Lung (tissue), 12 donors: ENCODE data around the gene ADAM12. TPM values are rescaled to one million over a fixed set of nuclear protein-coding genes. Genes with fewer than 3 reads are reported as not detected.

Source experiments
- ATAC-seq: fragments of 200-7000 bp; cut with Tn5 transposase; one replicate; pipeline ENCODE4 v1.9.1; 2020; ENCODE audit warnings: moderate number of reproducible peaks; ENCODE audit not compliant: insufficient read depth, low FRiP score
- DNase-seq, 3 donors: peaks; one replicate each; pipeline ENCODE4 v3.0.0-alpha.2; 2013 to 2017
- H3K27ac ChIP-seq, 2 donors: one replicate each; pipeline ENCODE4 v1.5.1; 2013; ENCODE audit warnings: mild to moderate bottlenecking in 2 of 2, moderate library complexity in 2 of 2, control low read depth in 1 of 2, inconsistent platforms in 1 of 2, low read depth in 1 of 2, low read length in 1 of 2
- H3K27me3 ChIP-seq, 3 donors: one replicate each; pipeline ENCODE4 v1.5.1; 2013; ENCODE audit warnings: low read length in 2 of 3; ENCODE audit not compliant: control insufficient read depth in 3 of 3, insufficient read depth in 3 of 3
- H3K36me3 ChIP-seq, 4 donors: one replicate each; pipeline ENCODE4 v1.5.1; 2013; ENCODE audit warnings: low read length in 4 of 4, mild to moderate bottlenecking in 1 of 4, moderate library complexity in 1 of 4; ENCODE audit not compliant: control insufficient read depth in 4 of 4, insufficient read depth in 4 of 4
- H3K4me1 ChIP-seq, 5 donors: one replicate each; pipeline ENCODE4 v1.5.1; 2013; ENCODE audit warnings: low read length in 5 of 5, mild to moderate bottlenecking in 2 of 5, moderate library complexity in 1 of 5; ENCODE audit not compliant: control insufficient read depth in 5 of 5, insufficient read depth in 5 of 5
- H3K4me3 ChIP-seq: one replicate; pipeline ENCODE4 v1.5.1; 2013; ENCODE audit warnings: mild to moderate bottlenecking, control low read depth, moderate library complexity
- H3K9ac ChIP-seq, 2 donors: one replicate each; pipeline ENCODE4 v1.5.1; 2013; ENCODE audit warnings: low read length in 2 of 2, control low read depth in 1 of 2; ENCODE audit not compliant: insufficient read depth in 1 of 2
- H3K9me3 ChIP-seq, 4 donors: one replicate each; pipeline ENCODE4 v1.5.1; 2013; ENCODE audit warnings: low read length in 3 of 4, mild to moderate bottlenecking in 1 of 4, moderate library complexity in 1 of 4; ENCODE audit not compliant: control insufficient read depth in 4 of 4, insufficient read depth in 3 of 4
- WGBS, 2 donors: extraction: QIAGEN DNeasy Blood & Tissue Kit; methylation state at CpG; one replicate each; pipeline ENCODE4 v1.1.7; 2013; 5-methylcytosine and 5-hydroxymethylcytosine counted together
- polyA plus RNA-seq, 2 donors: library from polyadenylated mRNA; stranded (reverse); fragments of 200-250 nt; gene quantifications; one replicate each; pipeline ENCODE4 v1.2.1, GENCODE V29; 2013
- total RNA-seq, 2 donors: library from RNA; depleted of rRNA in 1 of 2; stranded (reverse); fragments of >200 nt in 1 of 2; gene quantifications; one replicate each; pipeline ENCODE4 v1.2.1, GENCODE V29; 2014 to 2021
- TF ChIP-seq, protein P1 (sequence below): IDR thresholded peaks from 2 replicates; pipeline ENCODE4 v1.5.1; 2012; ENCODE audit warnings: mild to moderate bottlenecking; ENCODE audit errors: control extremely low read depth, extremely low read depth
- donor health status: control.
- donor health status: control.
- donor health status: Bipolar disorder and iron deficiency.
- donor health status: healthy.
- donor health status: DM: yes; HTN: yes; CAD: no.

The ADAM12 gene
- total and polyA plus RNA-seq, 4 donors = 0.16 to 5.8 (median 0.85) TPM

DNA sequence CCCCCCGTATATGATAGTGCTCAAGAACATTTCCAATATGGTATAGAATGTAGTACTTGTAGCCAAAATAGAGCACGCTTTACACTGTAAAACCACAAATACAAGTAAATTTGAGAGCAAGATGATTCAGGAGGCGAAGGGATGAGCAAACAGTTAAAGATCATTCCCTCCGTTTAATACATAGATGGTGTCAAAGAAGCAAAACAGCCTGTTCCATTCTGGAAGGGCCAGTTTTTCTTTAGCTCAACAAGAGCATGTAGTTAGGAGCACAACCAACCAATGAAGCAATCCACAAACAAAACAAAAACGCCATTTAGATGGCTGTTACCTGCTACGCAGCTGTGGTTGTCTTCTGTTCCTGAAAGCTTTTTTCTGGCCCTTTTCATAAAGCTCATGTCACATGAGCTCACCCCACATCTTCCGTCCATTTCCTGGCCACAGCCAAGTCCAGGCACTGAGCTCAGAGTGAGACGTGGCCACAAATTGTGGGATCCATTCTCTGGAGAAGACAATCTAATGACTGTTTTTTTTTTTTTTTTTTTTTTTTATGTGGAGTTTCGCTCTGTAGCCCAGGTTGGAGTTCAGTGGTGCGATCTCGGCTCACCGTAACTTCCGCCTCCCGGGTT is 306.3 kb downstream of the ADAM12 start:
- H3K9me3 ChIP-seq = peaks cover 0 to 2% (median 0%) of the 10 kb centered on the region in 4 donors
- H3K4me3 ChIP-seq = no peak overlapping the region
- TF ChIP-seq, protein P1, sequence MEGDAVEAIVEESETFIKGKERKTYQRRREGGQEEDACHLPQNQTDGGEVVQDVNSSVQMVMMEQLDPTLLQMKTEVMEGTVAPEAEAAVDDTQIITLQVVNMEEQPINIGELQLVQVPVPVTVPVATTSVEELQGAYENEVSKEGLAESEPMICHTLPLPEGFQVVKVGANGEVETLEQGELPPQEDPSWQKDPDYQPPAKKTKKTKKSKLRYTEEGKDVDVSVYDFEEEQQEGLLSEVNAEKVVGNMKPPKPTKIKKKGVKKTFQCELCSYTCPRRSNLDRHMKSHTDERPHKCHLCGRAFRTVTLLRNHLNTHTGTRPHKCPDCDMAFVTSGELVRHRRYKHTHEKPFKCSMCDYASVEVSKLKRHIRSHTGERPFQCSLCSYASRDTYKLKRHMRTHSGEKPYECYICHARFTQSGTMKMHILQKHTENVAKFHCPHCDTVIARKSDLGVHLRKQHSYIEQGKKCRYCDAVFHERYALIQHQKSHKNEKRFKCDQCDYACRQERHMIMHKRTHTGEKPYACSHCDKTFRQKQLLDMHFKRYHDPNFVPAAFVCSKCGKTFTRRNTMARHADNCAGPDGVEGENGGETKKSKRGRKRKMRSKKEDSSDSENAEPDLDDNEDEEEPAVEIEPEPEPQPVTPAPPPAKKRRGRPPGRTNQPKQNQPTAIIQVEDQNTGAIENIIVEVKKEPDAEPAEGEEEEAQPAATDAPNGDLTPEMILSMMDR = no peak
- DNase-seq (peak in 2 of 3 donors; percentile 64 to 81), ATAC-seq (no peak)
- peaks cover 0 to 40% (median 23%) of the 10 kb centered on the region in 5 donors for H3K4me1 ChIP-seq
- H3K9ac ChIP-seq = peak overlapping the region in 1 of 2 donors; percentile 57
- no peaks in the 10 kb centered on the region for H3K36me3 ChIP-seq
- H3K27ac ChIP-seq = no peak overlapping the region
- 87 to 91% methylated on average over 14 of the region's 14 CpGs for WGBS, 2 donors
- H3K27me3 ChIP-seq = no peaks in the 10 kb centered on the region

GRCh38 chr10:126080879-126081411 is 307.3 kb downstream of the ADAM12 start:
- peak; percentile 41 to 93 (median 88) for DNase-seq
- TF ChIP-seq, protein P1 = no peak
- H3K27ac ChIP-seq = no peak overlapping the region
- ATAC-seq = no peak
- H3K4me3 ChIP-seq = no peak overlapping the region
- H3K9me3 ChIP-seq = peaks cover 0 to 2% (median 0%) of the 10 kb centered on the region in 4 donors
- no peaks in the 10 kb centered on the region for H3K27me3 ChIP-seq
- WGBS, 2 donors = 42 to 49% methylated on average over 12 of the region's 12 CpGs
- H3K36me3 ChIP-seq = no peaks in the 10 kb centered on the region
- peak overlapping the region in 1 of 2 donors; percentile 57 for H3K9ac ChIP-seq
- peaks cover 0 to 40% (median 23%) of the 10 kb centered on the region in 5 donors for H3K4me1 ChIP-seq

GRCh38 chr10:126080291-126080825 is 307.9 kb downstream of the ADAM12 start:
- Histone ChIP-seq H3K27ac (no peak overlapping the region), H3K27me3 (no peaks in the 10 kb centered on the region), H3K9me3 (peaks cover 0 to 2% (median 0%) of the 10 kb centered on the region in 4 donors), H3K4me1 (peaks cover 0 to 40% (median 23%) of the 10 kb centered on the region in 5 donors), H3K4me3 (no peak overlapping the region), H3K36me3 (no peaks in the 10 kb centered on the region), H3K9ac (peak overlapping the region in 1 of 2 donors; percentile 54)
- 76 to 84% methylated on average over 7 of the region's 7 CpGs for WGBS, 2 donors
- no peak for ATAC-seq
- TF ChIP-seq, protein P1 = no peak
- no peak for DNase-seq
